Esophagus muscularis mucosa (tissue), 4 donors: Measurements from ENCODE around the gene NEK4. TPM values are rescaled to one million over a fixed set of nuclear protein-coding genes. Genes with fewer than 3 reads are reported as not detected.

Source experiments
- DNase-seq: peaks from one replicate; pipeline ENCODE4 v3.0.0-alpha.2; 2017; ENCODE audit errors: extremely low spot score
- H3K27ac ChIP-seq, 4 donors: fragments of 200-600 bp; sonication (generic); replicated peaks in 1 of 4; 1 replicate in 3 of 4; 2 replicates in 1 of 4; pipeline ENCODE4 v1.5.1; 2016 to 2019; ENCODE audit warnings: mild to moderate bottlenecking in 1 of 4
- H3K27me3 ChIP-seq, 4 donors: fragments of 200-600 bp; sonication (generic); one replicate each; pipeline versions ENCODE4 v1.5.1 to v1.6.0; 2016 to 2019
- H3K36me3 ChIP-seq, 4 donors: fragments of 200-600 bp; sonication (generic); one replicate each; pipeline ENCODE4 v1.5.1; 2016 to 2019
- H3K4me1 ChIP-seq, 4 donors: fragments of 200-600 bp; sonication (generic); one replicate each; pipeline ENCODE4 v1.5.1; 2016 to 2019
- H3K4me3 ChIP-seq, 4 donors: fragments of 200-600 bp; sonication (generic); 1 replicate in 2 of 4; 2 replicates in 2 of 4; pipeline ENCODE4 v1.5.1; 2016 to 2019; ENCODE audit warnings: mild to moderate bottlenecking in 4 of 4, moderate library complexity in 1 of 4
- H3K9me3 ChIP-seq, 4 donors: fragments of 200-600 bp; sonication (generic); 1 replicate in 3 of 4; 2 replicates in 1 of 4; pipeline ENCODE4 v1.5.1; 2016 to 2019
- EP300 ChIP-seq: sonication (generic); formaldehyde crosslinking; IDR thresholded peaks from one replicate; pipeline ENCODE4 v1.6.1; 2017; ENCODE audit warnings: antibody characterized with exemption
- POLR2A ChIP-seq: fragments of 450-650 bp; IDR thresholded peaks from one replicate; pipeline ENCODE4 v1.6.1; 2017; ENCODE audit warnings: antibody characterized with exemption, moderate library complexity, mild to moderate bottlenecking, low read depth
- POLR2AphosphoS5 ChIP-seq, 2 donors: sonication (generic); formaldehyde crosslinking; IDR thresholded peaks; one replicate each; pipeline ENCODE4 v1.6.1; 2017; ENCODE audit warnings: antibody characterized with exemption in 2 of 2
- WGBS: methylation state at CpG from one replicate; pipeline ENCODE4 v1.1.5; 2018; 5-methylcytosine and 5-hydroxymethylcytosine counted together
- intact Hi-C: fragments of 100-400 bp; cut with DNase I; formaldehyde crosslinking; loops from one replicate; pipeline ENCODE4 v1.15.1; 2023
- total RNA-seq, 4 donors: library from RNA; depleted of rRNA; stranded (reverse); fragments of >200 nt; gene quantifications; one replicate each; pipeline versions ENCODE4 v1.1.0 to v1.2.1, GENCODE V29; 2016
- TF ChIP-seq, protein P1 (sequence below), 3 experiments: fragments of 200-600 bp in 2 of 3; fragments of 450-650 bp in 1 of 3; sonication (generic) in 2 of 3; IDR thresholded peaks; one replicate each; pipeline ENCODE4 v1.5.1; 2017 to 2019; ENCODE audit warnings: antibody characterized with exemption in 3 of 3, mild to moderate bottlenecking in 2 of 3, moderate library complexity in 1 of 3

Gene NEK4
- total RNA-seq, 4 donors from 2014 or later = 19.1 to 29.2 (median 23.6) TPM

DNA sequence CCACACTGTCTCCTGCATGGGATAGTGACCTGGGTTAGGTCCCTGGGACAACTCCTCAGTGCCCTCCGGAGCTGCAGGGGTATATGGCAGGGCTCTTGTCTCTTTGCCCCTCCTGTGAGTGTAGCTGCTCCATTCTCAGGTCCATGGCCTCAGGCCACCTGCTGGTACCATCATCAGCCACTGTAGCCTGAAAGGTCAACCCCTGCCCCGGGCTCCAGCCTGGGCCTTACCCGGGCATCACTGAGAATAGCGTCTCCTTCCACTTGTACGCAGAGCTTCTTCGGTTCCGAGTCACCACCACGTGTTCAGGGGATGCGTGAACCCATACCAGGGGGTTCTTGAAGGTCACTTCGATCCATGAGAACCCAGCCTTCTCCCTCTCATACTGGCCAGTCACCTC lies 45.9 kb upstream of the NEK4 start:
- WGBS = 96% methylated on average over 9 of the region's 10 CpGs
- H3K27me3 ChIP-seq = no peaks in the 10 kb centered on the region
- TF ChIP-seq EP300 (no peak), POLR2AphosphoS5 (IDR thresholded peaks at IDR 0.05) (no peak), POLR2A (no peak)
- TF ChIP-seq, protein P1, sequence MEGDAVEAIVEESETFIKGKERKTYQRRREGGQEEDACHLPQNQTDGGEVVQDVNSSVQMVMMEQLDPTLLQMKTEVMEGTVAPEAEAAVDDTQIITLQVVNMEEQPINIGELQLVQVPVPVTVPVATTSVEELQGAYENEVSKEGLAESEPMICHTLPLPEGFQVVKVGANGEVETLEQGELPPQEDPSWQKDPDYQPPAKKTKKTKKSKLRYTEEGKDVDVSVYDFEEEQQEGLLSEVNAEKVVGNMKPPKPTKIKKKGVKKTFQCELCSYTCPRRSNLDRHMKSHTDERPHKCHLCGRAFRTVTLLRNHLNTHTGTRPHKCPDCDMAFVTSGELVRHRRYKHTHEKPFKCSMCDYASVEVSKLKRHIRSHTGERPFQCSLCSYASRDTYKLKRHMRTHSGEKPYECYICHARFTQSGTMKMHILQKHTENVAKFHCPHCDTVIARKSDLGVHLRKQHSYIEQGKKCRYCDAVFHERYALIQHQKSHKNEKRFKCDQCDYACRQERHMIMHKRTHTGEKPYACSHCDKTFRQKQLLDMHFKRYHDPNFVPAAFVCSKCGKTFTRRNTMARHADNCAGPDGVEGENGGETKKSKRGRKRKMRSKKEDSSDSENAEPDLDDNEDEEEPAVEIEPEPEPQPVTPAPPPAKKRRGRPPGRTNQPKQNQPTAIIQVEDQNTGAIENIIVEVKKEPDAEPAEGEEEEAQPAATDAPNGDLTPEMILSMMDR (IDR thresholded peaks at IDR 0.05) = no peak
- intact Hi-C loops = no loop called here
- DNase-seq = no peak
- H3K4me1 ChIP-seq = no peaks in the 10 kb centered on the region
- no peak overlapping the region for H3K4me3 ChIP-seq
- no peak overlapping the region for H3K27ac ChIP-seq
- H3K9me3 ChIP-seq = no peaks in the 10 kb centered on the region
- peaks cover 0 to 9% (median 3%) of the 10 kb centered on the region in 4 donors for H3K36me3 ChIP-seq

DNA sequence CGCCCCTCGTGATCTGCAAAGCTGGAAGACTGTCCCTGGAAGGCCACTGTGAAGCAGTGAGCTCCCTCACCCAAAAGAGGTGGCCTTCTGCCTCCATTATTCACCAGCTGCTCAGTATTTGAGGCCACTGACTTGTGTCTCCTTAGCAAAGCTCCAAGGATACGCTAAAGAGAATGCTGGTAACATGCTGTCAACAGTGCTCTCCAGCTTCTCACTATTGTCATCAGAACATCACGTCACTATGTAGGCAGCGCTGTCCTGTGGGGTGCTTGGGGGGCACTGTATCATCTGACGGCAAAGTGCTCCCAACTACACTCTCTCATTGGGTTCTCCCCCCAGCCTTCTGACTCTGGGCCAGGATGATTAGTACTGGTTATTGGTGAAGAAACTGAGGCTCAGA lies 45.5 kb upstream of the NEK4 start:
- WGBS = 93% methylated on average over 4 of the region's 6 CpGs
- TF ChIP-seq, protein P1 (IDR thresholded peaks at IDR 0.05) = no peak
- TF ChIP-seq POLR2A (no peak), POLR2AphosphoS5 (IDR thresholded peaks at IDR 0.05) (no peak), EP300 (no peak)
- Histone ChIP-seq H3K27ac (no peak overlapping the region), H3K36me3 (peaks cover 0 to 6% (median 2%) of the 10 kb centered on the region in 4 donors), H3K9me3 (no peaks in the 10 kb centered on the region), H3K4me1 (no peaks in the 10 kb centered on the region), H3K27me3 (no peaks in the 10 kb centered on the region), H3K4me3 (no peak overlapping the region)
- DNase-seq = no peak
- intact Hi-C loops = no loop called here

DNA sequence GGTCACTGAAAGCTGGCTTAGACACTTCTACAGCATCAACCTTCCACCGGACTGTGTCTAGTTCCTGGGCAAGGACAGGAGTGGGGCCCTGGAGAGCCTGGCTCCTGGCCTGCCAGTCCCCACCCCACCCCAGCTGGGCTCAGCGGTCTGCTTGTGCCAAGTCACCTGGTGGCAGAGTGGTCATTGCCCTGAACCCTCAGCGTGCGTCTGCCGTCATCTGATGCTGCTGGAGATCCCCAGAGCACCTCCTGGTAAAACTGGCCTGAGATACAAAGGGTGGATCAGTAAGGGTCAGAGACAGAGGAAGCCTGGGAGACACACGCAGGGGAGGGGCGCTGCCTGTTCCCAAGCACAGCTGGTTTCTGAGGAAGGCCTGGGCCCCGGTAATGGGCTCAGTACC lies 43.1 kb upstream of the NEK4 start:
- DNase-seq = no peak
- Histone ChIP-seq H3K27ac (no peak overlapping the region), H3K4me3 (no peak overlapping the region), H3K27me3 (no peaks in the 10 kb centered on the region), H3K9me3 (no peaks in the 10 kb centered on the region), H3K36me3 (no peaks in the 10 kb centered on the region), H3K4me1 (no peaks in the 10 kb centered on the region)
- intact Hi-C loops = no loop called here
- TF ChIP-seq EP300 (no peak), POLR2AphosphoS5 (IDR thresholded peaks at IDR 0.05) (no peak), POLR2A (no peak)
- TF ChIP-seq, protein P1 (IDR thresholded peaks at IDR 0.05) = no peak
- WGBS = 94% methylated on average over 3 of the region's 8 CpGs

DNA sequence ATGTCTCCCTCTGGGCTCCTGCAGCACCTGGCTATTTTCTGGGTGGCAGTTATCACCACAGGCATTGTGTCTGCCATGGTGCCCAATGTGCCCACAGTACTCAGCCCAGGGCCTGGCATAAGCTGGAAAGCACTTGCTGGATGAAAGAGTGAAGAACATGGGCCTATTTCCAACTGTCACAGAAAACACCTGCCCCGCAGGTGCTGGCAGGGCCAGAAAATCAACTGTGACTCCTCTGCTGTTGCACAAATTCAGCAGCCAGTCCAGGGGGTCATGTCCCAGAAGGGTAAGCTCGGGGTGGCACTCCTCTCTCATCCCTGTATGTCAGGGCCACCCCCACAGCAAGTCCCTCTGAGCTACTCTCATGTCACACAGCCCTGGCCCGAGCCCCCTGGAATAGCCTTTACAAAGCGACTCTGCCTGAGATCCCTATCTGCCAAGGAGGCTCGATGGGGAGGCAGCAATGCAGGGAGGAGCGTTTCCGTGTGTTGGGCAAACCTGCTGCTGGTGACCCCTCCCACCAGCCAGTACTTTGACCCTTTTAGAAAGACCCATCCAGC lies 40.8 kb upstream of the NEK4 start:
- no peak for DNase-seq
- 90% methylated on average over 5 of the region's 7 CpGs for WGBS
- H3K9me3 ChIP-seq = no peaks in the 10 kb centered on the region
- intact Hi-C loops = no loop called here
- H3K4me3 ChIP-seq = no peak overlapping the region
- H3K27ac ChIP-seq = no peak overlapping the region
- H3K27me3 ChIP-seq = no peaks in the 10 kb centered on the region
- no peaks in the 10 kb centered on the region for H3K36me3 ChIP-seq
- no peak for TF ChIP-seq POLR2A
- TF ChIP-seq POLR2AphosphoS5 (IDR thresholded peaks at IDR 0.05) = no peak
- no peak for TF ChIP-seq EP300
- TF ChIP-seq, protein P1 (IDR thresholded peaks at IDR 0.05) = no peak
- H3K4me1 ChIP-seq = no peaks in the 10 kb centered on the region

DNA sequence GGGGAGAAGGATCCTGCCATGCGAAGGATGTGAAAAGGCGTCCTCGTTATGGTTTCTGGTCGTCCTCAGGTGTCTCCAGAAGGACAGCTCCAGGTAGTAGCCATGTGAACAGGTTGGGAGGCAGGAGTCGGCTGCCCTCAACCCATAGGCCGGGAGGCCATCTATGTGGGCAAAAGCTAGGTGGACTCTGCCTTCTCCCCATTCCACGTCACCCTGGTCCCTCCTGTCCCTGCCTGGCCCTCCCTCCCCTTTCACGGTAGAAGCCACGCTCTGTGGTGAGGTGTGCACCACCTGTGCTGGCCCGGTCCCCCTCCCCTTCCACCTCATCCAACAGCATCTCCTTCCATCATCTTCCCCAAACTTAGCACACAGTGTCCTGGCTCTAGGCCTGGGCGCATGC lies 40.2 kb upstream of the NEK4 start:
- no peak overlapping the region for H3K4me3 ChIP-seq
- no peaks in the 10 kb centered on the region for H3K9me3 ChIP-seq
- DNase-seq = no peak
- no peak overlapping the region for H3K27ac ChIP-seq
- peaks cover 0 to 2% (median 0%) of the 10 kb centered on the region in 4 donors for H3K27me3 ChIP-seq
- H3K36me3 ChIP-seq = no peaks in the 10 kb centered on the region
- TF ChIP-seq EP300 (no peak), POLR2AphosphoS5 (IDR thresholded peaks at IDR 0.05) (no peak), POLR2A (no peak)
- TF ChIP-seq, protein P1 (IDR thresholded peaks at IDR 0.05) = no peak
- WGBS = 92% methylated on average over 11 of the region's 11 CpGs
- H3K4me1 ChIP-seq = no peaks in the 10 kb centered on the region
- intact Hi-C loops = no loop called here
